ENCODE measurements around the gene ZNF496. TPM values are rescaled to one million over a fixed set of nuclear protein-coding genes. Genes with fewer than 3 reads are reported as not detected.

Gene ZNF496
- total and polyA plus RNA-seq, 12 donors: 4.3 to 34.9 (median 16.4) TPM

- no peaks in the 10 kb centered on the region for H3K9me3 ChIP-seq (replicated peaks in 1 of 3)
- TF ChIP-seq CTCF (IDR thresholded peaks at IDR 0.05) (no peak), POLR2A (IDR thresholded peaks at IDR 0.05) (no peak)
- DNase-seq: peak in 2 of 7 donors; percentile 8 to 15
- no peak overlapping the region for H3K27ac ChIP-seq
- WGBS, 4 donors: 93 to 97% (median 95%) methylated on average over 6 of the region's 6 CpGs
- intact Hi-C loops (cut with DNase I): no loop called here
- H3K27me3 ChIP-seq: no peaks in the 10 kb centered on the region
- H3K4me3 ChIP-seq: no peak overlapping the region
- H3K4me1 ChIP-seq (replicated peaks in 1 of 2): no peaks in the 10 kb centered on the region
- H3K36me3 ChIP-seq (replicated peaks in 1 of 2): no peaks in the 10 kb centered on the region
Observed at GRCh38 chr1:247288341-247288740, 43.3 kb downstream of the ZNF496 start.

GRCh38 chr1:247287460-247287859 lies 44.2 kb downstream of the ZNF496 start:
- H3K27ac ChIP-seq: no peak overlapping the region
- no peaks in the 10 kb centered on the region for H3K4me1 ChIP-seq (replicated peaks in 1 of 2)
- DNase-seq: peak in 1 of 7 donors; percentile 15
- H3K27me3 ChIP-seq: no peaks in the 10 kb centered on the region
- H3K36me3 ChIP-seq (replicated peaks in 1 of 2): no peaks in the 10 kb centered on the region
- intact Hi-C loops (cut with DNase I): no loop called here
- 85 to 93% (median 91%) methylated on average over 14 of the region's 14 CpGs for WGBS, 4 donors
- TF ChIP-seq CTCF (IDR thresholded peaks at IDR 0.05) (no peak), POLR2A (IDR thresholded peaks at IDR 0.05) (no peak)
- H3K4me3 ChIP-seq: no peak overlapping the region
- no peaks in the 10 kb centered on the region for H3K9me3 ChIP-seq (replicated peaks in 1 of 3)

- Histone ChIP-seq H3K36me3 (replicated peaks in 1 of 2) (no peaks in the 10 kb centered on the region), H3K9me3 (replicated peaks in 1 of 3) (no peaks in the 10 kb centered on the region), H3K27me3 (no peaks in the 10 kb centered on the region), H3K4me3 (no peak overlapping the region), H3K4me1 (replicated peaks in 1 of 2) (no peaks in the 10 kb centered on the region), H3K27ac (no peak overlapping the region)
- peak in 1 of 7 donors; percentile 27 for DNase-seq
- WGBS, 4 donors: 96 to 97% (median 97%) methylated on average over 21 to 23 of the region's 23 CpGs
- intact Hi-C loops (cut with DNase I): no loop called here
- TF ChIP-seq CTCF (IDR thresholded peaks at IDR 0.05) (no peak), POLR2A (IDR thresholded peaks at IDR 0.05) (no peak)
Observed at GRCh38 chr1:247286134-247286670, 45.5 kb downstream of the ZNF496 start.

GRCh38 chr1:247281001-247281574 lies 50.6 kb downstream of the ZNF496 start:
- WGBS, 4 donors: 59 to 64% (median 62%) methylated on average over 5 of the region's 5 CpGs
- Histone ChIP-seq H3K27me3 (no peaks in the 10 kb centered on the region), H3K27ac (no peak overlapping the region), H3K4me3 (no peak overlapping the region), H3K9me3 (replicated peaks in 1 of 3) (no peaks in the 10 kb centered on the region), H3K4me1 (replicated peaks in 1 of 2) (no peaks in the 10 kb centered on the region), H3K36me3 (replicated peaks in 1 of 2) (no peaks in the 10 kb centered on the region)
- TF ChIP-seq CTCF (IDR thresholded peaks at IDR 0.05) (no peak), POLR2A (IDR thresholded peaks at IDR 0.05) (no peak)
- no peak for DNase-seq
- intact Hi-C loops (cut with DNase I): no loop called here

Data from adrenal gland (tissue), 12 donors.